ENCODE measurements around the gene CYTH1. TPM values are rescaled to one million over a fixed set of nuclear protein-coding genes. Genes with fewer than 3 reads are reported as not detected.

The CYTH1 gene
- polyA plus RNA-seq, 1 of the 3 experiments (the other 2 are of a cell fraction), result 23.8 TPM

GRCh38 chr17:78803186-78803845, 21.2 kb upstream of the CYTH1 start:
- 92% methylated on average over 21 of the region's 21 CpGs for WGBS (ENCODE audit: low lambda C conversion rate)
- POLR2A ChIA-PET, result no interaction called here

More at GRCh38 chr17:78803186-78803845, 21.2 kb upstream of the CYTH1 start:
- TF ChIP-seq NRF1 (IDR thresholded peaks at IDR 0.05; ENCODE audit: low read depth, low read length) (no peak), ELF1 (IDR thresholded peaks at IDR 0.05) (no peak), TCF12 (IDR thresholded peaks at IDR 0.05) (no peak), EZH2phosphoT487 (IDR thresholded peaks at IDR 0.05; ENCODE audit: borderline replicate concordance, low read depth) (no peak), TEAD4 (IDR thresholded peaks at IDR 0.05; ENCODE audit: borderline replicate concordance, insufficient read depth) (no peak), FOXJ3 (CRISPR knock-in tag; IDR thresholded peaks at IDR 0.05) (no peak), EP300 (IDR thresholded peaks at IDR 0.05; ENCODE audit: borderline replicate concordance in 1 of 2, low read depth in 1 of 2, low read length in 1 of 2) (no peak), RAD21 (IDR thresholded peaks at IDR 0.05; ENCODE audit: low read length) (no peak), SMC3 (IDR thresholded peaks at IDR 0.05; ENCODE audit: low read depth, low read length) (no peak), RCOR1 (IDR thresholded peaks at IDR 0.05; ENCODE audit: low read length) (no peak), TAF1 (IDR thresholded peaks at IDR 0.05; ENCODE audit: borderline replicate concordance, low read depth, low read length) (no peak)
- TF ChIP-seq, protein P1, sequence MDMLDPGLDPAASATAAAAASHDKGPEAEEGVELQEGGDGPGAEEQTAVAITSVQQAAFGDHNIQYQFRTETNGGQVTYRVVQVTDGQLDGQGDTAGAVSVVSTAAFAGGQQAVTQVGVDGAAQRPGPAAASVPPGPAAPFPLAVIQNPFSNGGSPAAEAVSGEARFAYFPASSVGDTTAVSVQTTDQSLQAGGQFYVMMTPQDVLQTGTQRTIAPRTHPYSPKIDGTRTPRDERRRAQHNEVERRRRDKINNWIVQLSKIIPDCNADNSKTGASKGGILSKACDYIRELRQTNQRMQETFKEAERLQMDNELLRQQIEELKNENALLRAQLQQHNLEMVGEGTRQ (IDR thresholded peaks at IDR 0.05; ENCODE audit: borderline replicate concordance, low read depth, low read length), result no peak
- TF ChIP-seq, protein P2, sequence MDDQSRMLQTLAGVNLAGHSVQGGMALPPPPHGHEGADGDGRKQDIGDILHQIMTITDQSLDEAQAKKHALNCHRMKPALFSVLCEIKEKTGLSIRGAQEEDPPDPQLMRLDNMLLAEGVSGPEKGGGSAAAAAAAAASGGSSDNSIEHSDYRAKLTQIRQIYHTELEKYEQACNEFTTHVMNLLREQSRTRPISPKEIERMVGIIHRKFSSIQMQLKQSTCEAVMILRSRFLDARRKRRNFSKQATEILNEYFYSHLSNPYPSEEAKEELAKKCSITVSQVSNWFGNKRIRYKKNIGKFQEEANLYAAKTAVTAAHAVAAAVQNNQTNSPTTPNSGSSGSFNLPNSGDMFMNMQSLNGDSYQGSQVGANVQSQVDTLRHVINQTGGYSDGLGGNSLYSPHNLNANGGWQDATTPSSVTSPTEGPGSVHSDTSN (IDR thresholded peaks at IDR 0.05), result no peak
- TF ChIP-seq, protein P3, sequence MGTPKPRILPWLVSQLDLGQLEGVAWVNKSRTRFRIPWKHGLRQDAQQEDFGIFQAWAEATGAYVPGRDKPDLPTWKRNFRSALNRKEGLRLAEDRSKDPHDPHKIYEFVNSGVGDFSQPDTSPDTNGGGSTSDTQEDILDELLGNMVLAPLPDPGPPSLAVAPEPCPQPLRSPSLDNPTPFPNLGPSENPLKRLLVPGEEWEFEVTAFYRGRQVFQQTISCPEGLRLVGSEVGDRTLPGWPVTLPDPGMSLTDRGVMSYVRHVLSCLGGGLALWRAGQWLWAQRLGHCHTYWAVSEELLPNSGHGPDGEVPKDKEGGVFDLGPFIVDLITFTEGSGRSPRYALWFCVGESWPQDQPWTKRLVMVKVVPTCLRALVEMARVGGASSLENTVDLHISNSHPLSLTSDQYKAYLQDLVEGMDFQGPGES (IDR thresholded peaks at IDR 0.05; ENCODE audit: low read depth, low read length), result no peak
- TF ChIP-seq, protein P4, sequence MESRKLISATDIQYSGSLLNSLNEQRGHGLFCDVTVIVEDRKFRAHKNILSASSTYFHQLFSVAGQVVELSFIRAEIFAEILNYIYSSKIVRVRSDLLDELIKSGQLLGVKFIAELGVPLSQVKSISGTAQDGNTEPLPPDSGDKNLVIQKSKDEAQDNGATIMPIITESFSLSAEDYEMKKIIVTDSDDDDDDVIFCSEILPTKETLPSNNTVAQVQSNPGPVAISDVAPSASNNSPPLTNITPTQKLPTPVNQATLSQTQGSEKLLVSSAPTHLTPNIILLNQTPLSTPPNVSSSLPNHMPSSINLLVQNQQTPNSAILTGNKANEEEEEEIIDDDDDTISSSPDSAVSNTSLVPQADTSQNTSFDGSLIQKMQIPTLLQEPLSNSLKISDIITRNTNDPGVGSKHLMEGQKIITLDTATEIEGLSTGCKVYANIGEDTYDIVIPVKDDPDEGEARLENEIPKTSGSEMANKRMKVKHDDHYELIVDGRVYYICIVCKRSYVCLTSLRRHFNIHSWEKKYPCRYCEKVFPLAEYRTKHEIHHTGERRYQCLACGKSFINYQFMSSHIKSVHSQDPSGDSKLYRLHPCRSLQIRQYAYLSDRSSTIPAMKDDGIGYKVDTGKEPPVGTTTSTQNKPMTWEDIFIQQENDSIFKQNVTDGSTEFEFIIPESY (IDR thresholded peaks at IDR 0.05; ENCODE audit: borderline replicate concordance, low read depth), result no peak
- CTCF ChIA-PET, result interaction anchor here (1.8 to 2.2 kb wide), 2 partner anchors 19 to 306 kb away, joined by 6 to 8 read pairs; no protein-coding TSS in a partner anchor
- Histone ChIP-seq H4K20me1 (ENCODE audit: insufficient read depth) (peaks cover 13% of the 10 kb centered on the region), H3K79me2 (ENCODE audit: insufficient read depth) (peaks cover 53% of the 10 kb centered on the region; the same call in 1 of the 2 replicates), H3K27ac (ENCODE audit: low read depth in 2 of 2, low read length in 1 of 2) (no peak overlapping the region), H3K4me2 (no peak overlapping the region), H3K9me2 (no peaks in the 10 kb centered on the region), H2AFZ (ENCODE audit: low read depth) (no peak overlapping the region), H3K4me3 (ENCODE audit: low read depth in 2 of 2, low read length in 1 of 2) (no peak overlapping the region), H3K9me3 (no peaks in the 10 kb centered on the region), H3K9ac (no peak overlapping the region), H3K27me3 (ENCODE audit: insufficient read depth) (no peaks in the 10 kb centered on the region), H3K36me3 (replicated peaks in 1 of 2; ENCODE audit: control insufficient read depth in 1 of 2, insufficient read depth in 2 of 2, low read length in 1 of 2) (peaks cover 65 to 74% of the 10 kb centered on the region in 2 experiments), H3F3A (replicated peaks; ENCODE audit: insufficient read depth) (no peaks in the 10 kb centered on the region), H3K4me1 (ENCODE audit: control insufficient read depth in 1 of 2, insufficient read depth in 2 of 2, low read depth in 1 of 2, low read length in 1 of 2) (no peaks in the 10 kb centered on the region)
- DNase-seq, result no peak
